Measurements from ENCODE around the gene ZNF536.

ZNF536 gene

GRCh38 chr19:30543243-30543945 is 171.2 kb downstream of the ZNF536 start:
- DNase-seq, result no peak

DNA sequence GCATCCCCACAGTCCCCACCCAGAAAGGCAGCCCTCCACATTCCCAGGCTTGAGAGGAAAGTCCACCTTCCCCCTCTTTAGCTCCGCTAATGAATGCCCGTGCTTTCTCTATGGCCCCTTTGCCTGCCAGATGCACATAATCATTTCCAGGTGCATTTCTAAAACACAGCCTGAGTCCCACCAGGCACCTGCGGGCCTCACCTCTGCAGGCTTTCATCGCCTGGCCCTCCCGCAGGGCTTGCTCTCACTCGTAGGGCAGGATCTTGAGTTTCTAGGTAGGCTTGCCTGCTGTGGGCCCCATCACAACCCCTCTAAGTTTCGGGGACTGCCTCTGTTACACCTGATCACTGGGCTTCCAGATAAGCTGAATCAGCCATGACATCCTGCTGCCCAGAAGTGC is 173.6 kb downstream of the ZNF536 start:
- DNase-seq, result no peak

- no peak for DNase-seq
Observed at GRCh38 chr19:30546332-30546731, 174.1 kb downstream of the ZNF536 start.

- no peak for DNase-seq
Observed at GRCh38 chr19:30547246-30547645, 175.1 kb downstream of the ZNF536 start.

DNA sequence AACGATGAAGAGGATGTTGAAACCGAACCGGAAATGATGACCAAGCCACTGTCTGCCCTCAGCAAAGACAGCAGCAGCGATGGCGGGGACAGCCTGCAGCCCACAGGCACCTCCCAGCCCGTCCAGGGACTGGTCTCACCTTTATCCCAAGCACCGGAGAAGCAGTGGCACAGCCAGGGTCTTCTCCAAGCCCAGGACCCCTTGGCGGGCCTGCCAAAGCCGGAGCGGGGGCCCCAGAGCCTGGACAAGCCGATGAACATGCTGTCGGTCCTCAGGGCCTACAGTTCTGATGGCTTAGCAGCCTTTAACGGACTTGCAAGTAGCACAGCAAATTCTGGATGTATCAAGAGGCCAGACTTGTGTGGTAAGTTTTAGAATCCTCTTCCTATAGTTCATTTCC is 177.0 kb downstream of the ZNF536 start:
- no peak for DNase-seq

- DNase-seq, result no peak
Observed at GRCh38 chr19:30551271-30551670, 179.1 kb downstream of the ZNF536 start.

- no peak for DNase-seq
Observed at GRCh38 chr19:30552593-30552992, 180.4 kb downstream of the ZNF536 start.

DNA sequence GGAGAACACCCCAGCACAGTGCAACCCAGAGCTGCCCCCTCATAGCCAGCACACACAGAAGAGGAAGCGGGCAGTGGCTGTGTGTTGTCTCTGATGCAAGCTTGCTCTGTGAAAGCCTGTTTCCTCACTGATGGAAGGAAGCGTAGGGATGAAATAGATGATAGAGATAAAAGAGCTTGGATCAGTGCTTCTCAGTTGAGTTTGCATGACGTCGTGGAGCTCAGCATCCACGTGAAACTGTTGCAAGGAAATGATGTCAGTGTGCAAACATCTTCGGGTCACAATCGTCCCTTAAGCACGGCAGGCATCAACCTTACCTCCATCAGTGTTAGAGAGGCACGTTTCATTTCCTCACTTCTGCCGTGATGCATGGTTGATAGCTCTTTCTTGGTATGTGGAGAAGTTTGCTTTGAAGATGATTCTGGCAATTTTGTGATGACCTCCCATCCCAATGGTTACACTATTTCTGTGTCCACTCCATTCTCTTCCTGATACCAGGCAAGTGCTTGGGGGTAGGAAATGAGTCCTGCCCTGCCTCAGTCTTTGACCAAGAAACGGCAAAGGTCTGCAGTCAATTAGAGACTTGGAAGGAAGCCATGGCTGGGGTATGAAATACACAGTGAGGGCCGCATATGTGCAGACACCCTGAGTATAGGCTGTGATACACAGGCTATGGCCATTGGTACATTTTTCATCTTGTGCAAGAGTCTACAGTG is 183.0 kb downstream of the ZNF536 start:
- DNase-seq, result no peak

GRCh38 chr19:30555791-30556110 is 183.6 kb downstream of the ZNF536 start:
- DNase-seq, result no peak

DNA sequence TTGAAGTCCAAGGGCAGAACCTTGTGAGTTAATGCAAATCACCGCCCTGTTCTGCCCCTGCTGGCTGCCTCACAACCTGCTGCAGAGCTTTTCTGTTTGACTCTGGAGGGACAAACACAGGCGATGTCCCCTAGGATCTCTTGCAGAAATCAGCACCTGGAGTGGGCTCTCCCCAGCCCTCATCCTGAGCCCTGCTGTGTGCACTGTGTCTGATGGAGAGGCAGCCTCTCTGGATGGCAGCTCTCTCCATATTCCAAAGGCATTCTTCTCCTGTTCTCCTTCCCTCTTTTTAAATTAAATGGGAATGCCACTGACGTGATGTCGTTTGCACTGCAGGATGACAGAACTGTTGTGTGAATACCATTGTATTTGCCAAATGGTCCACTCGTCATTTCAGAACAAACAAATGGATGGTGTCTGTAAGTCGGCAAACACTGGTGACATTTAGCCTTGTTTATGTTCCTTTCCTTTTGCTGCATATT is 184.1 kb downstream of the ZNF536 start:
- DNase-seq, result no peak

- no peak for DNase-seq
Observed at GRCh38 chr19:30557212-30557611, 185.0 kb downstream of the ZNF536 start.

DNA sequence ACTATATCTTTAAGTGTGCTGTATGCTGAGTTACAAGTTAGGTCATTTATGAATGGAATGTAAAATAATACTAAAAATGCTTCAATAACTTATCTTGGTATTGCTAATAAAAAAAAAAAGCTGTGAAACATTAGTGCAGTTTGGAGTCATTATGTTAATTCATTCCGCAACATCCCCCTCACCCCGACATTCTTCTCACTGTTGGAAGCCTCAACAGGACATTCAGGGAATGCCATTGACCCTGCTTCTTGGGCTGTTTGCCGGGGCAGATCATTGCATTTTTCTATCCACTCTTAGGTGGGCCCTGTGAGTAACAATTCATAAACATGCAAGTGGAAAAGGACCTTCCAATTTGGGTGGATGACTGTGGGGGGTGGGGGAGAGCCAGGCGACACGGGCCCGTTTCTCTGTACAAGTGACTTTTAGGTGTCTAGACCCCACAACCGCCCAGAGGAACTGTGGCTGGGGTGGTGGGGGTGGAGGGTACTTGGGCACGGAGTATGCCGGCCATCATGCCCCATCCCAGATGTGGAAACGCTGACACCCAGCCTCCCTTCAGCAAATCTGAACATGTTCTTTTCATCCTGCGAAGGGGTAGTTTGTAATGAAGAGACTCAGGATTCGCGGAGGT is 185.9 kb downstream of the ZNF536 start:
- no peak for DNase-seq

DNA sequence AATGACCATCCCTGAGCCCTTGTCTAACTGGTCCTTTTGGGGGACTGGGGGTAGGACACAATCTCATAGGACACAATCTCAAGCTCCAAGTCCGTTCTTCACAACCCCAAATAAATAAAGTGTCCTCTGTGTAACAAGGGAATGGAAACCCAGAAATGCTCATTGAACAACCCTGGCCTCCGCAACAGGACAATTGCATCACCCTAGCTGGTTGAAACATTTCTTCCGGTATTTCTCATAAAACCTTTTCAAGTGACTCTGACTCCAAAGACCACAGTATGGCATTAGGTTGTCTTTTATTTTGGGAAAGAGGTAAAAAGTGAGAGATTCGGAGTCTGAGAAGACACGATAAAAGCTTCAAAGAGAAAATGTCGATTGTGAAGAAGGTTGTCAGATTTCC is 186.6 kb downstream of the ZNF536 start:
- no peak for DNase-seq

- DNase-seq, result no peak
Observed at GRCh38 chr19:30559446-30559845, 187.3 kb downstream of the ZNF536 start.

GRCh38 chr19:30562981-30563380 is 190.8 kb downstream of the ZNF536 start:
- DNase-seq, result no peak

DNA sequence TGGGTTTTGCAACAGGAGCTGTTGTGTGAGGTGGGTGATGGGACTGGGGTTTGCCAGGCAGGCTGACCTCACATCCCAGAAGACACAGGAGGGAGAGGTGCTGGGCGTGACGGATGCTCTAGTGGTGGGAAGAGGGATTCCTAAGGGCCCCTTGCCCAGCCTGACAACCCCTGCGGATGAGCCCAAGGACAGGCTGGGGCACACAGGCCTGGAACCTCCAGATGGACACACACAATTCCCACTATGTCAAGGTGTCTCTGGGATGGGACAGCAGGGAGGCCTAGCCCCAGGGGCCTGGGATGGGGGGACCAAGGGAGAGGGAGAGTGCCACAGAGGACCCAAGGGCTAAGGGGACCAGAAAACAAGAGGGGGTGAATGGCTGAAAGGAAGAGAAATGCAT is 191.5 kb downstream of the ZNF536 start:
- DNase-seq, result no peak

- no peak for DNase-seq
Observed at GRCh38 chr19:30564551-30565011, 192.4 kb downstream of the ZNF536 start.

DNA sequence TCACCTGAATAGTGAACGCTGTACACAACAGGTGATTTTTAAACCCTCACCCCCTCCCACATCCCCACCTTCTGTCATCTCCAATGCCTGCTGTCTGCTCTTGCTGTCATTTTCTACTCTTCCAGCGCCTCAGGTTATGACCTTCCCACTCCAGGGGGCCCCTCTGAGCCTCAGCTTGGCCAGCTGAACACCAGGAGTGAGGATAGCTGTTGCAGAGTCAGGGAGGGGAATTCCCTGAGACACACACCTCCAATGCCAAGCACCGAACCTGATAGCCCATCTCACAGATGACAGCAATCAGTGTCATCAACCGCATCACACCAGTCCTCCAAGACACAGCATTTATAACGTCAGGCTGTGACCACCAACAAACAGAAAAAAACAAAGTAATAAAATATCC is 193.5 kb downstream of the ZNF536 start:
- no peak for DNase-seq

DNA sequence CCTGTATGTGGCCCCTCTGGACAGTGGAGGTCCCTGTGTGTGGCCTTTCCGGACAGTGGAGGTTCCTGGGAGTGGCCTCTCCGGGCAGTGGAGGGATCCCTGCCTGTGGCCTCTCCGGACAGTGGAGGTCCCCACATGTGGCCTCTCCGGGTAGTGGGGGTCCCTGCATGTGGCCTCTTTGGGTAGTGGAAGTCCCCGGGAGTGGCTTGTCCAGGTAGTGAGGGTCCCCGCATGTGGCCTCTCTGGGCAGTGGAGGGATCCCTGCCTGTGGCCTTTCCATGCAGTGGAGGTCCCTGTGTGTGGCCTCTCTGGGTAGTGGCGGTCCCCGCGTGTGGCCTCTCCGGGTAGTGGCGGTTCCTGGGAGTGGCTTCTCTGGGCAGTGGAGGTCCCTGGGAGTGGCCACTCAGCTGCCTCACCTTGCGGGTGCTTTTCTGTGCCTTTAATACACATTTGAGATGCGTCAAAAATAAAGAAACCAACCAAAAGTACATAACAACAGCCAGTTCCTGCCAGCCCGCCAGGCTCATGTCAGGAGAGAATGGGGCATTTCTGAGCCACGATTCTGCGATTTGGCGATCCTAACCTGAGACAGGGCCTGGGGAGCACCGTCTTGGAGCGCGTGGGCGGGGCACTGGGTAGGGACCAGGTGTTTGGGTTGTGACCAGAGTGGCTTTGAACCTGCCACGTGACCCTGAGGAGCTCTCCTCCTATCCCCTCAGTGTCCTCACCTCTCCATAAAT is 194.7 kb downstream of the ZNF536 start:
- no peak for DNase-seq

- DNase-seq, result no peak
Observed at GRCh38 chr19:30567536-30568232, 195.5 kb downstream of the ZNF536 start.

DNA sequence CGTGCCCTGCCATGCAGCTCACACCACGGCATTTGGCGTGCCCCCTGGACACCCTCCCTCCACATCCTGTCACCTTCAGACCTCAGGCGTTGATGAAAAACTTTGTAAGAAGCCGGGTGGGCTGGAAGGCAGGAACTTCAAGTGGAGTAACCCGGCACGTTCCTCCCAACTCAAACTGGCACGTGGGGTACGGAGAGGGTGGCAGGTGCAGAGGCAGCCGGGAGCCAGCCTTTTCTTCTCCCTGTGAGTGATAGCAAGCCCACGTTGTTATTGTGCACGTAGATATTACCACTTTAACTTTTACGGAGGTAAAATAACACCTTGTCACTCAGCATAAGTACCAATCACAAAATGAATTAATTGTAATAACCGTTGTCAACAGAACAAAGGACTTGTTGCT is 198.0 kb downstream of the ZNF536 start:
- DNase-seq, result no peak

GRCh38 chr19:30577551-30578105 is 205.4 kb downstream of the ZNF536 start:
- no peak for DNase-seq
